CD4-positive, alpha-beta T cell (primary cell): ENCODE data around the gene COL20A1. TPM values are rescaled to one million over a fixed set of nuclear protein-coding genes. Genes with fewer than 3 reads are reported as not detected.

Source experiments
- ATAC-seq: fragments of 200-7000 bp; cut with Tn5 transposase; one replicate; pipeline ENCODE4 v1.10.0; 2022; ENCODE audit warnings: mild to moderate bottlenecking; ENCODE audit not compliant: poor library complexity
- CTCF ChIA-PET: fragments of 350-600 bp; sonication (Branson Sonifier 250); formaldehyde crosslinking; loops from one replicate; lab custom pipeline; 2021; ENCODE audit warnings: antibody characterized with exemption, inconsistent platforms; lab: Charles Lee
- POLR2A ChIA-PET: fragments of 350-600 bp; sonication (Branson Sonifier 250); formaldehyde crosslinking; loops from one replicate; lab custom pipeline; 2021; ENCODE audit warnings: antibody characterized with exemption, inconsistent platforms; lab: Charles Lee
- DNase-seq, 14 experiments: peaks; one replicate each; pipeline ENCODE4 v3.0.0-alpha.2; 2013 to 2020; ENCODE audit warnings: mixed read lengths in 2 of 14
- H3K27ac ChIP-seq, 2 donors: one replicate each; pipeline versions ENCODE4 v1.5.1 to v1.7.0; 2013; ENCODE audit warnings: low read length in 2 of 2, low read depth in 1 of 2, mild to moderate bottlenecking in 1 of 2
- H3K27me3 ChIP-seq, 2 experiments: 1 replicate in 1 of 2; 2 replicates in 1 of 2; pipeline versions ENCODE4 v1.6.1 to v1.7.0; 2013; ENCODE audit warnings: low read length in 2 of 2, control low read depth in 1 of 2, mild to moderate bottlenecking in 1 of 2, moderate library complexity in 1 of 2; ENCODE audit not compliant: insufficient read depth in 2 of 2, control insufficient read depth in 1 of 2
- H3K36me3 ChIP-seq: one replicate; pipeline ENCODE4 v1.6.1; 2013; ENCODE audit warnings: low read length, control low read depth; ENCODE audit not compliant: insufficient read depth
- H3K4me1 ChIP-seq: one replicate; pipeline ENCODE4 v1.6.1; 2013; ENCODE audit warnings: low read length, control low read depth; ENCODE audit not compliant: insufficient read depth
- H3K4me3 ChIP-seq: one replicate; pipeline ENCODE4 v1.5.1; 2013; ENCODE audit warnings: mild to moderate bottlenecking, low read length, moderate library complexity
- H3K9me3 ChIP-seq, 2 experiments: 1 replicate in 1 of 2; 2 replicates in 1 of 2; pipeline versions ENCODE4 v1.6.1 to v1.7.0; 2013; ENCODE audit warnings: low read length in 2 of 2, mild to moderate bottlenecking in 2 of 2, control low read depth in 1 of 2, moderate library complexity in 1 of 2; ENCODE audit not compliant: control insufficient read depth in 1 of 2, insufficient read depth in 1 of 2
- H3K27ac Mint-ChIP-seq: one replicate; pipeline ENCODE4 v1.8.0; 2020; ENCODE audit warnings: mixed read lengths
- H3K27me3 Mint-ChIP-seq: one replicate; pipeline ENCODE4 v1.8.0; 2021; ENCODE audit warnings: mixed read lengths
- H3K36me3 Mint-ChIP-seq: one replicate; pipeline ENCODE4 v1.8.0; 2021; ENCODE audit warnings: low read depth, mixed read lengths
- H3K4me1 Mint-ChIP-seq: one replicate; pipeline ENCODE4 v1.8.0; 2021; ENCODE audit warnings: low read depth, mixed read lengths
- H3K4me3 Mint-ChIP-seq: one replicate; pipeline ENCODE4 v1.8.0; 2020; ENCODE audit warnings: mild to moderate bottlenecking, mixed read lengths
- H3K9me3 Mint-ChIP-seq: one replicate; pipeline ENCODE4 v1.8.0; 2020; ENCODE audit warnings: mixed read lengths
- intact Hi-C, 2 experiments: fragments of 100-400 bp; cut with DNase I in 1 of 2; cut with micrococcal nuclease in 1 of 2; formaldehyde crosslinking; loops; one replicate each; pipeline versions ENCODE4 v1.15.1 to v1.9.0; 2023 to 2025; cut with DNase I, micrococcal nuclease
- total RNA-seq, 174 experiments: library from RNA in 2 of 174; stranded (reverse) in 2 of 174; gene quantifications; one replicate each; pipeline ENCODE4 v1.2.3 and lab custom pipeline; 2021 to 2026
- TF ChIP-seq, protein P1 (sequence below): fragments of 200-600 bp; IDR thresholded peaks from one replicate; pipeline ENCODE4 v1.8.0; 2022; ENCODE audit warnings: antibody characterized with exemption, mild to moderate bottlenecking

COL20A1 gene
- total RNA-seq, 2 experiments from 2014 or later, result 0.03 TPM; not detected in 1

DNA sequence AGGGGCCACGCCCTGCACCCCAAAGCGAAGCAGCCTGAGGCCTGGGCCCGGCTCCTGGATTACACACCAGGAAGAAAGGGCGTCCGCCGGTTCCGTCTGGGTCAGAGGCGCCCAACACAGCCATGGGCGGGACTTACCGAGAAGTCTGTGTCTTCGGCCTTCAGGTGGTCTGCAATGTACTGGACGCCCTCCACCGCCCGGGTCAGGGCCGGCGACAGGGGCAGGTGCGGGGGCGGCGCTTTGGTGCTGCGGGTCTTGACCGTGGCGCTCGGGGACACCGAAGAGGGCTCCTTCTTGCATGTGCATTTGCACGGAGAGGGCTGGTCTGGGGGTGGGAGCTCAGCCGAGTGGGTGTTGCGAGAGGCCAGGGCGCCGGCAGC lies 56.5 kb downstream of the COL20A1 start:
- CTCF ChIA-PET, result no interaction called here
- Mint-ChIP-seq H3K27ac (no peak overlapping the region), H3K4me3 (no peak overlapping the region), H3K36me3 (no peaks in the 10 kb centered on the region), H3K27me3 (no peaks in the 10 kb centered on the region), H3K4me1 (no peaks in the 10 kb centered on the region), H3K9me3 (no peaks in the 10 kb centered on the region)
- peaks cover 0 to 1% of the 10 kb centered on the region in 2 experiments for H3K27me3 ChIP-seq
- H3K9me3 ChIP-seq, result peaks cover 0 to 30% of the 10 kb centered on the region in 2 experiments
- TF ChIP-seq, protein P1, sequence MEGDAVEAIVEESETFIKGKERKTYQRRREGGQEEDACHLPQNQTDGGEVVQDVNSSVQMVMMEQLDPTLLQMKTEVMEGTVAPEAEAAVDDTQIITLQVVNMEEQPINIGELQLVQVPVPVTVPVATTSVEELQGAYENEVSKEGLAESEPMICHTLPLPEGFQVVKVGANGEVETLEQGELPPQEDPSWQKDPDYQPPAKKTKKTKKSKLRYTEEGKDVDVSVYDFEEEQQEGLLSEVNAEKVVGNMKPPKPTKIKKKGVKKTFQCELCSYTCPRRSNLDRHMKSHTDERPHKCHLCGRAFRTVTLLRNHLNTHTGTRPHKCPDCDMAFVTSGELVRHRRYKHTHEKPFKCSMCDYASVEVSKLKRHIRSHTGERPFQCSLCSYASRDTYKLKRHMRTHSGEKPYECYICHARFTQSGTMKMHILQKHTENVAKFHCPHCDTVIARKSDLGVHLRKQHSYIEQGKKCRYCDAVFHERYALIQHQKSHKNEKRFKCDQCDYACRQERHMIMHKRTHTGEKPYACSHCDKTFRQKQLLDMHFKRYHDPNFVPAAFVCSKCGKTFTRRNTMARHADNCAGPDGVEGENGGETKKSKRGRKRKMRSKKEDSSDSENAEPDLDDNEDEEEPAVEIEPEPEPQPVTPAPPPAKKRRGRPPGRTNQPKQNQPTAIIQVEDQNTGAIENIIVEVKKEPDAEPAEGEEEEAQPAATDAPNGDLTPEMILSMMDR, result no peak
- intact Hi-C loops, result no loop called here
- no peak overlapping the region for H3K27ac ChIP-seq
- no peaks in the 10 kb centered on the region for H3K36me3 ChIP-seq
- no peaks in the 10 kb centered on the region for H3K4me1 ChIP-seq
- POLR2A ChIA-PET, result no interaction called here
- DNase-seq, result no peak
- ATAC-seq, result no peak
- H3K4me3 ChIP-seq, result no peak overlapping the region

DNA sequence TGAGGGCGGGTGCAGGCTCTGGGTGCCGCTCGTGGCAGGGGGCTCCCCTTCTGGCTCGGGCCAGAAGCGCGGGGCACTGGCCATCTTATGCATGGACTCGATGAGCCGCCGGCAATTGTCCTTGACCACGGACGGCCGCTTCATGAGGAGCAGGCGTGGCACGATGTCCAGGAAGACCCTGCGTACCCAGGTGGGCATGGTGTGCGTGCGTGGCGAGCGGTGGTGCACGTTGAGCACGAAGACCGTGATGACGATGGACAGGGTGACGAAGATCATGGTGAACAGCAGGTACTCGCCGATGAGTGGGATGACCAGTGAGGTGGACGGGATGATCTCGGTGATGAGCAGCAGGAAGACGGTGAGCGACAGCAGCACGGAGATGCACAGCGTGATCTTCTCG lies 57.2 kb downstream of the COL20A1 start:
- H3K9me3 Mint-ChIP-seq, result no peaks in the 10 kb centered on the region
- no peak overlapping the region for H3K4me3 ChIP-seq
- no peak overlapping the region for H3K27ac Mint-ChIP-seq
- TF ChIP-seq, protein P1, result no peak
- intact Hi-C loops, result no loop called here
- no peak overlapping the region for H3K4me3 Mint-ChIP-seq
- DNase-seq (no peak), ATAC-seq (no peak)
- H3K9me3 ChIP-seq, result peaks cover 0 to 35% of the 10 kb centered on the region in 2 experiments
- H3K27me3 Mint-ChIP-seq, result peaks cover 4% of the 10 kb centered on the region
- CTCF ChIA-PET, result no interaction called here
- H3K36me3 Mint-ChIP-seq, result no peaks in the 10 kb centered on the region
- peaks cover 0 to 4% of the 10 kb centered on the region in 2 experiments for H3K27me3 ChIP-seq
- no peaks in the 10 kb centered on the region for H3K4me1 Mint-ChIP-seq
- no peaks in the 10 kb centered on the region for H3K4me1 ChIP-seq
- POLR2A ChIA-PET, result no interaction called here
- H3K36me3 ChIP-seq, result no peaks in the 10 kb centered on the region
- H3K27ac ChIP-seq, result no peak overlapping the region

GRCh38 chr20:63350597-63351325 lies 57.8 kb downstream of the COL20A1 start:
- ATAC-seq (no peak), DNase-seq (no peak)
- intact Hi-C loops, result no loop called here
- Histone ChIP-seq H3K27me3 (peaks cover 0 to 4% of the 10 kb centered on the region in 2 experiments), H3K4me3 (no peak overlapping the region), H3K4me1 (no peaks in the 10 kb centered on the region), H3K36me3 (no peaks in the 10 kb centered on the region), H3K9me3 (peaks cover 0 to 40% of the 10 kb centered on the region in 2 experiments), H3K27ac (no peak overlapping the region)
- ChIA-PET POLR2A (no interaction called here), CTCF (no interaction called here)
- TF ChIP-seq, protein P1, result no peak
- Mint-ChIP-seq H3K4me3 (no peak overlapping the region), H3K27me3 (peaks cover 4% of the 10 kb centered on the region), H3K27ac (no peak overlapping the region), H3K9me3 (no peaks in the 10 kb centered on the region), H3K36me3 (no peaks in the 10 kb centered on the region), H3K4me1 (no peaks in the 10 kb centered on the region)
